Duodenal mucosa (tissue), 2 donors: ENCODE measurements around the gene UBAC2.

Experiments
- H3K27ac ChIP-seq: one replicate; pipeline ENCODE4 v1.7.0; 2013; ENCODE audit warnings: low read depth, low read length
- H3K27me3 ChIP-seq, 2 donors: one replicate each; pipeline ENCODE4 v1.7.0; 2013; ENCODE audit warnings: low read length in 2 of 2, control low read depth in 1 of 2; ENCODE audit not compliant: insufficient read depth in 2 of 2, control insufficient read depth in 1 of 2
- H3K36me3 ChIP-seq, 2 donors: one replicate each; pipeline ENCODE4 v1.7.0; 2013; ENCODE audit warnings: low read length in 2 of 2, control low read depth in 1 of 2; ENCODE audit not compliant: insufficient read depth in 2 of 2, control insufficient read depth in 1 of 2
- H3K4me1 ChIP-seq, 2 donors: one replicate each; pipeline ENCODE4 v1.7.0; 2013; ENCODE audit warnings: low read length in 2 of 2, control low read depth in 1 of 2; ENCODE audit not compliant: insufficient read depth in 2 of 2, control insufficient read depth in 1 of 2
- H3K4me3 ChIP-seq, 2 donors: one replicate each; pipeline ENCODE4 v1.7.0; 2013; ENCODE audit warnings: low read length in 2 of 2, low read depth in 1 of 2
- H3K9ac ChIP-seq, 2 donors: one replicate each; pipeline ENCODE4 v1.7.0; 2013; ENCODE audit warnings: low read length in 2 of 2, low read depth in 1 of 2
- H3K9me3 ChIP-seq, 2 donors: one replicate each; pipeline ENCODE4 v1.7.0; 2013; ENCODE audit warnings: low read length in 2 of 2, control low read depth in 1 of 2; ENCODE audit not compliant: control insufficient read depth in 1 of 2

UBAC2 gene

GRCh38 chr13:99367663-99368448 lies 167.2 kb downstream of the UBAC2 start:
- Histone ChIP-seq H3K4me3 (no peak overlapping the region), H3K9me3 (no peaks in the 10 kb centered on the region), H3K4me1 (no peaks in the 10 kb centered on the region), H3K27me3 (no peaks in the 10 kb centered on the region), H3K36me3 (peaks cover 18 to 33% of the 10 kb centered on the region in 2 donors), H3K27ac (no peak overlapping the region), H3K9ac (no peak overlapping the region)

GRCh38 chr13:99370481-99371275 lies 170.0 kb downstream of the UBAC2 start:
- H3K27me3 ChIP-seq, result no peaks in the 10 kb centered on the region
- no peak overlapping the region for H3K9ac ChIP-seq
- H3K36me3 ChIP-seq, result peaks cover 21 to 33% of the 10 kb centered on the region in 2 donors
- H3K9me3 ChIP-seq, result no peaks in the 10 kb centered on the region
- H3K4me1 ChIP-seq, result peaks cover 0 to 3% of the 10 kb centered on the region in 2 donors
- H3K27ac ChIP-seq, result no peak overlapping the region
- H3K4me3 ChIP-seq, result no peak overlapping the region

- Histone ChIP-seq H3K4me1 (peaks cover 3 to 9% of the 10 kb centered on the region in 2 donors), H3K27me3 (no peaks in the 10 kb centered on the region), H3K27ac (no peak overlapping the region), H3K36me3 (peaks cover 26 to 35% of the 10 kb centered on the region in 2 donors), H3K4me3 (no peak overlapping the region), H3K9ac (no peak overlapping the region), H3K9me3 (no peaks in the 10 kb centered on the region)
Observed at GRCh38 chr13:99371956-99372355, 171.3 kb downstream of the UBAC2 start.

- Histone ChIP-seq H3K36me3 (peaks cover 19 to 34% of the 10 kb centered on the region in 2 donors), H3K27me3 (no peaks in the 10 kb centered on the region), H3K27ac (no peak overlapping the region), H3K4me1 (peaks cover 3 to 9% of the 10 kb centered on the region in 2 donors), H3K4me3 (no peak overlapping the region), H3K9ac (no peak overlapping the region), H3K9me3 (no peaks in the 10 kb centered on the region)
Observed at GRCh38 chr13:99373436-99373835, 172.8 kb downstream of the UBAC2 start.

- Histone ChIP-seq H3K27ac (no peak overlapping the region), H3K9ac (no peak overlapping the region), H3K36me3 (peaks cover 19 to 33% of the 10 kb centered on the region in 2 donors), H3K4me1 (peaks cover 3 to 9% of the 10 kb centered on the region in 2 donors), H3K4me3 (no peak overlapping the region), H3K9me3 (no peaks in the 10 kb centered on the region), H3K27me3 (no peaks in the 10 kb centered on the region)
Observed at GRCh38 chr13:99374169-99374991, 173.7 kb downstream of the UBAC2 start.

GRCh38 chr13:99374994-99375737 lies 174.5 kb downstream of the UBAC2 start:
- H3K9ac ChIP-seq, result peak overlapping the region in 1 of 2 donors; percentile 15
- H3K36me3 ChIP-seq, result peaks cover 16 to 29% of the 10 kb centered on the region in 2 donors
- H3K4me3 ChIP-seq, result no peak overlapping the region
- H3K9me3 ChIP-seq, result no peaks in the 10 kb centered on the region
- H3K4me1 ChIP-seq, result peaks cover 3 to 10% of the 10 kb centered on the region in 2 donors
- H3K27me3 ChIP-seq, result no peaks in the 10 kb centered on the region
- H3K27ac ChIP-seq, result peak overlapping the region; percentile 62

- Histone ChIP-seq H3K4me1 (peaks cover 3 to 14% of the 10 kb centered on the region in 2 donors), H3K36me3 (peaks cover 11 to 29% of the 10 kb centered on the region in 2 donors), H3K4me3 (no peak overlapping the region), H3K9ac (no peak overlapping the region), H3K27me3 (no peaks in the 10 kb centered on the region), H3K9me3 (no peaks in the 10 kb centered on the region), H3K27ac (no peak overlapping the region)
Observed at GRCh38 chr13:99375738-99376080, 175.1 kb downstream of the UBAC2 start.

GRCh38 chr13:99376132-99376531 lies 175.5 kb downstream of the UBAC2 start:
- H3K27ac ChIP-seq, result peak overlapping the region; percentile 59
- no peaks in the 10 kb centered on the region for H3K9me3 ChIP-seq
- H3K4me3 ChIP-seq, result no peak overlapping the region
- H3K9ac ChIP-seq, result no peak overlapping the region
- peaks cover 6 to 14% of the 10 kb centered on the region in 2 donors for H3K4me1 ChIP-seq
- peaks cover 8 to 29% of the 10 kb centered on the region in 2 donors for H3K36me3 ChIP-seq
- no peaks in the 10 kb centered on the region for H3K27me3 ChIP-seq

- H3K4me1 ChIP-seq, result peaks cover 7 to 14% of the 10 kb centered on the region in 2 donors
- no peak overlapping the region for H3K27ac ChIP-seq
- H3K36me3 ChIP-seq, result peaks cover 8 to 31% of the 10 kb centered on the region in 2 donors
- H3K4me3 ChIP-seq, result no peak overlapping the region
- no peaks in the 10 kb centered on the region for H3K27me3 ChIP-seq
- H3K9ac ChIP-seq, result no peak overlapping the region
- H3K9me3 ChIP-seq, result no peaks in the 10 kb centered on the region
Observed at GRCh38 chr13:99376924-99377323, 176.3 kb downstream of the UBAC2 start.
